ENCODE results near the gene NLE1. TPM values are rescaled to one million over a fixed set of nuclear protein-coding genes. Genes with fewer than 3 reads are reported as not detected.
"Not testable (repeated sequence)": the region's sequence is repeated elsewhere in the genome, so short reads cannot be mapped to it uniquely, and the experiment has no call there.

NLE1 gene
- polyA plus RNA-seq, 1 donor (not counting 4 experiments of a cell fraction or from before 2014, with no cell fraction given): 13.5 TPM

GRCh38 chr17:35184274-35184673 lies 42.2 kb upstream of the NLE1 start:
- dilution Hi-C loops (cut with MboI; ENCODE audit: extremely low pct_ligation_motif_present, low sequenced_read_pairs): no loop called here
- no peak overlapping the region for H3K4me3 ChIP-seq (ENCODE audit: control insufficient read depth in 2 of 3, extremely low read depth in 1 of 3, insufficient read depth in 2 of 3, low read depth in 1 of 3, low read length in 3 of 3)

GRCh38 chr17:35183332-35183731 lies 41.2 kb upstream of the NLE1 start:
- Histone ChIP-seq H3K4me3 (ENCODE audit: control insufficient read depth in 2 of 3, extremely low read depth in 1 of 3, insufficient read depth in 2 of 3, low read depth in 1 of 3, low read length in 3 of 3) (no peak overlapping the region), H3K79me2 (ENCODE audit: control insufficient read depth, insufficient read depth, low read length) (no peaks in the 10 kb centered on the region), H2AFZ (ENCODE audit: control insufficient read depth, low read length) (no peak overlapping the region), H3K9me1 (ENCODE audit: control insufficient read depth, extremely low read depth, insufficient read depth, low read length) (no peaks in the 10 kb centered on the region), H3K9ac (ENCODE audit: control insufficient read depth, extremely low read depth, insufficient read depth, low read length) (no peak overlapping the region), H4K20me1 (ENCODE audit: control insufficient read depth, extremely low read depth, insufficient read depth, low read length) (no peaks in the 10 kb centered on the region), H3K27me3 (ENCODE audit: control insufficient read depth, extremely low read depth, insufficient read depth, low read length) (no peaks in the 10 kb centered on the region), H3K27ac (ENCODE audit: control insufficient read depth, insufficient read depth, low read length) (no peak overlapping the region), H3K9me3 (ENCODE audit: control insufficient read depth, low read depth, low read length) (no peaks in the 10 kb centered on the region), H3K36me3 (ENCODE audit: control insufficient read depth in 2 of 2, extremely low read depth in 1 of 2, insufficient read depth in 2 of 2, low read length in 2 of 2) (no peaks in the 10 kb centered on the region), H3K4me2 (ENCODE audit: control insufficient read depth, extremely low read depth, insufficient read depth, low read depth, low read length) (no peak overlapping the region), H3K4me1 (ENCODE audit: control insufficient read depth, extremely low read depth, insufficient read depth, low read length) (peaks cover 10% of the 10 kb centered on the region)
- TF ChIP-seq EZH2 (IDR thresholded peaks at IDR 0.05; ENCODE audit: low read length) (no peak), CTCF (optimal IDR thresholded peaks at IDR 0.05 in 1 of 3, IDR thresholded peaks at IDR 0.05 in 1 of 3, conservative IDR thresholded peaks at IDR 0.05 in 1 of 3; ENCODE audit: extremely low read depth in 1 of 3, insufficient read depth in 2 of 3, low read length in 3 of 3) (no peak)
- no peak for FAIRE-seq
- dilution Hi-C loops (cut with MboI; ENCODE audit: extremely low pct_ligation_motif_present, low sequenced_read_pairs): no loop called here
- no peak for DNase-seq (ENCODE audit: low read depth, low spot score)

More at GRCh38 chr17:35184274-35184673, 42.2 kb upstream of the NLE1 start:
- no peaks in the 10 kb centered on the region for H3K79me2 ChIP-seq (ENCODE audit: control insufficient read depth, insufficient read depth, low read length)
- FAIRE-seq (no peak), DNase-seq (ENCODE audit: low read depth, low spot score) (no peak)
- peaks cover 15% of the 10 kb centered on the region for H3K4me1 ChIP-seq (ENCODE audit: control insufficient read depth, extremely low read depth, insufficient read depth, low read length)
- TF ChIP-seq CTCF (optimal IDR thresholded peaks at IDR 0.05 in 1 of 3, IDR thresholded peaks at IDR 0.05 in 1 of 3, conservative IDR thresholded peaks at IDR 0.05 in 1 of 3; ENCODE audit: extremely low read depth in 1 of 3, insufficient read depth in 2 of 3, low read length in 3 of 3): peak in 1 of 3 experiments; percentile 7
- TF ChIP-seq EZH2 (IDR thresholded peaks at IDR 0.05; ENCODE audit: low read length): no peak
- no peak overlapping the region for H3K4me2 ChIP-seq (ENCODE audit: control insufficient read depth, extremely low read depth, insufficient read depth, low read depth, low read length)
- H3K36me3 ChIP-seq (ENCODE audit: control insufficient read depth in 2 of 2, extremely low read depth in 1 of 2, insufficient read depth in 2 of 2, low read length in 2 of 2): no peaks in the 10 kb centered on the region
- H3K9me3 ChIP-seq (ENCODE audit: control insufficient read depth, low read depth, low read length): no peaks in the 10 kb centered on the region
- H3K27me3 ChIP-seq (ENCODE audit: control insufficient read depth, extremely low read depth, insufficient read depth, low read length): no peaks in the 10 kb centered on the region
- H3K9me1 ChIP-seq (ENCODE audit: control insufficient read depth, extremely low read depth, insufficient read depth, low read length): no peaks in the 10 kb centered on the region
- no peaks in the 10 kb centered on the region for H4K20me1 ChIP-seq (ENCODE audit: control insufficient read depth, extremely low read depth, insufficient read depth, low read length)
- no peak overlapping the region for H2AFZ ChIP-seq (ENCODE audit: control insufficient read depth, low read length)
- no peak overlapping the region for H3K27ac ChIP-seq (ENCODE audit: control insufficient read depth, insufficient read depth, low read length)
- no peak overlapping the region for H3K9ac ChIP-seq (ENCODE audit: control insufficient read depth, extremely low read depth, insufficient read depth, low read length)

GRCh38 chr17:35179379-35179778 lies 37.3 kb upstream of the NLE1 start:
- H3K9me3 ChIP-seq (ENCODE audit: control insufficient read depth, low read depth, low read length); H3K9ac ChIP-seq (ENCODE audit: control insufficient read depth, extremely low read depth, insufficient read depth, low read length); H2AFZ ChIP-seq (ENCODE audit: control insufficient read depth, low read length); H4K20me1 ChIP-seq (ENCODE audit: control insufficient read depth, extremely low read depth, insufficient read depth, low read length); H3K79me2 ChIP-seq (ENCODE audit: control insufficient read depth, insufficient read depth, low read length); H3K4me2 ChIP-seq (ENCODE audit: control insufficient read depth, extremely low read depth, insufficient read depth, low read depth, low read length); DNase-seq (ENCODE audit: low read depth, low spot score); FAIRE-seq; H3K27ac ChIP-seq (ENCODE audit: control insufficient read depth, insufficient read depth, low read length); H3K4me3 ChIP-seq (ENCODE audit: control insufficient read depth in 2 of 3, extremely low read depth in 1 of 3, insufficient read depth in 2 of 3, low read depth in 1 of 3, low read length in 3 of 3); H3K9me1 ChIP-seq (ENCODE audit: control insufficient read depth, extremely low read depth, insufficient read depth, low read length); H3K4me1 ChIP-seq (ENCODE audit: control insufficient read depth, extremely low read depth, insufficient read depth, low read length); H3K36me3 ChIP-seq (ENCODE audit: control insufficient read depth in 2 of 2, extremely low read depth in 1 of 2, insufficient read depth in 2 of 2, low read length in 2 of 2); H3K27me3 ChIP-seq (ENCODE audit: control insufficient read depth, extremely low read depth, insufficient read depth, low read length); dilution Hi-C loops (cut with MboI; ENCODE audit: extremely low pct_ligation_motif_present, low sequenced_read_pairs): not testable (repeated sequence)
